GM11168 (cell line): ENCODE data around the gene PSMA8.
"Not testable (repeated sequence)": the region's sequence is repeated elsewhere in the genome, so short reads cannot be mapped to it uniquely, and the experiment has no call there.

ENCODE experiments used
- in situ Hi-C: fragments of 300-500 bp; cut with MboI; formaldehyde crosslinking; loops from one replicate; pipeline ENCODE4 v1.12.0; 2022; ENCODE audit warnings: low sequenced_read_pairs; ENCODE audit not compliant: unreplicated experiment

Gene PSMA8

DNA sequence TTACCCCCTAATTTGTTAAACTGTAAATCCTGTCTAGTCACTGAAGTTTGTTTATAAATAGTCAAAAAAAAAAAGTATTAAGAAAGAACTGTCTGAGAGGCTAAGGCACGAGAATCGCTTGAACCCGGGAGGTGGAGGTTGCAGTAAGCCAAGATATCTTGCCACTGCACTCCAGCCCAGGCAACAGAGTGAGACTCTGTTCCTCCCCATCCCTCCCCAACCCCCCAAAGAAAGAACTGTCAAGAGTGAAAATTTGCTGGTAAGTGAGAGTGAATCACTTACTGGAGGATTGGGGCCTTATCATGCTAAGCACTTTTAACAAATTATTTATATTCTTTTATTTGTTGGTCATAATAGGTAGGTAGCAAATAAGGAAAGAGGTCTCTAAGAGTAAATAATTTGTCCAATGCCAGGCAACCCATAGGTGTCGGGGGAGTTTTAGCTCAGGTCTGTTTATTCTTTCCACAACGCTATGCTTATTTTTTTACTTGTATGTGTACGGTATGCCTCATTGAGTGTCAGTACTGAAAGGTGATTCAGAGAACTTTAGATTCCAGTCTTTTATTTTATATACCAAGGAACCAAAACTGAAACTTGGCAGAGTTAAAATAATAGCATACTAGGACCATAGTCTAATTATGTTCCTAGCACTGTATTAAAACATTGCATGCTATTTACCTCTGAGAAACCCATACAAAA lies 95.0 kb downstream of the PSMA8 start:
- in situ Hi-C loops, result no loop called here

DNA sequence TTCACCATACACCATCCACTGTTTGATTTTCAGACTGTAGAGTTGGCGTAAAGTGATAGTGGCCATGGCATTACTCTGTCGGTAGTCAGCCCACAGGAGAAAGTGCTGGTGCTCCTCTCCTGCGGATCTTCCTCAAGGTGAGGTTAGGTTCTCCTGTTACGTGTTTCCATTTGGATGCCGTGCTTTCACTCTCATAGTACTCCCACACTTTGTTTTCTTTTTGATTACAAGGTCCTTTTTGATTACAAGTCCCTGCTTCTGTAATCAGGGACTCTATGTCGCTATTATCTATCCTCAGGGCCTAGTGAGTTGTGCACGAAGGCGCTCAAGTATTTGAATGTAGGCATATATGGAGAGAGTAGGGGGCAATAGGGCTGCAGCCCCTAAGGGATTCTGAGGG lies 96.8 kb downstream of the PSMA8 start:
- in situ Hi-C loops, result no loop called here

DNA sequence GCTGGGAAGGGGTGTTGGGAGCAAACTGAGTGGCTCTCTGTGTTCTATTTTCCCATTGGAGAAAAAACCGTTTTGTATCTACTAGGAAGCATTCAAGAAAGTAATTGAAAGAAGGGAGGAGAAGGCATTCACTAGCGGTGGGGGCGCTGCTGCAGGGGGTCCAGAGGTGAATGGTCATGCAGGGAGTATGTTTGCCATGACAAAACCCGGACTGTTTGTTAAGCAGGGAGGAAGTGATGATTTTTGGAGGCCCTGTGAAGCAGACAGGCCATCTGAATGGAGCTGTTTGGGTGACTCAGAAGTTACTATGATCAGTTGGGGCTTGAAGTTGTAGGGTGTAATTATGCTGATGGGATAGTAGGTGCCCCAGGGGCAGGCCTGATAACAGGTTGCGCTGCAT lies 99.5 kb downstream of the PSMA8 start:
- in situ Hi-C loops, result no loop called here

DNA sequence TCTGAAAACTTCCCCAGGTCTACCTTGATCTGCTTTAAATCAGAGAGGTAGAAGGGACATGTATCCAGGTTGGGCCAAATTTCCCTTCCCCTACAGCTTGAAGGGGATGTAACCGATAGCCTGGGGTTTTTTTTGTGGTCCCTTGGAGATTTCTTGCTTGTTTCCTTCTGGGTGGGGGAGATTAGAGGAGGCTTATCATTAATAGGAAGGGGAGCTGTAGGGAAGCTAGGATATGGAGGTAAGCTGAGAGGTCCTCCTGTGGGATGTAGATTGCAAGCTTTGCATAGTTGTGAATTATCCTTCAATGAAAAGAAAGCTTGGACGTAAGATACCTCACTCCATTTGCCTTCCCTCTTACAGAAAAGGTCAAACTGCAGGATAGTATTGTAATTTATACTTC lies 103.7 kb downstream of the PSMA8 start:
- in situ Hi-C loops, result not testable (repeated sequence)

DNA sequence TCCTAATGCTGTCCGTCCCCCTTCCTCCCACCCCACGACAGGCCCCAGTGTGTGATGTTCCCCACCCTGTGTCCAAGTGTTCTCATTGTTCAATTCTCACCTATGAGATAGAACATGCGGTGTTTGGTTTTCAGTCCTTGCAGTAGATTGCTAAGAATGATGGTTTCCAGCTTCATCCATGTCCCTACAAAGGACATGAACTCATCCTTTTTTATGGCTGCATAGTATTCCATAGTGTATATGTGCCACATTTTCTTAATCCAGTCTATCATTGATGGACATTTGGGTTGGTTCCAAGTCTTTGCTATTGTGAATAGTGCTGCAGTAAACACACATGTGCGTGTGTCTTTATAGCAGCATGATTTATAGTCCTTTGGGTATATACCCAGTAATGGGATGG lies 105.0 kb downstream of the PSMA8 start:
- in situ Hi-C loops, result not testable (repeated sequence)

GRCh38 chr18:26242392-26242791 lies 108.7 kb downstream of the PSMA8 start:
- in situ Hi-C loops, result not testable (repeated sequence)
